Measurements from ENCODE around the gene SORCS3. TPM values are rescaled to one million over a fixed set of nuclear protein-coding genes. Genes with fewer than 3 reads are reported as not detected.

The SORCS3 gene
- polyA plus RNA-seq, 4 donors, result 4.2 to 21.8 (median 4.8) TPM

DNA sequence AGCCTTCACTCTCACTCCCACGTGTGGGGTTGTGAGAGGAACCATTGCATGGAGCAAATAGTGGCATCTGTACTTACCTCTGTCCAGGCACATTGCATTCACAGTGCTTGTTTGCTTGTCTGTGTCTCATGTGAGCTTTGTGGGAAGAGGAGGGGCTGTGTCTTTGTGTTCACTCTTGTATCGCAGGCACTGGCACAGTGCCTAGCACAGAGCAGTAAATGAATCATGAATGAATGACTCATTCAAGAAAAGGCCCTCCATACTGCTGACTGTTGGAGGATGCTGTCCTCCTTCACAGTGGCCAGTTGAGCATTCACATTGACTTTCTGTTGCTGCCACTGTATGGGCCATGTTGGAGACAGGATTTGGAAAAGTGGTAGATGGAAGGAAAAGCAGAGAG lies 125.3 kb downstream of the SORCS3 start:
- DNase-seq (ENCODE audit: low read depth in 4 of 4, low spot score in 3 of 4), result no peak

DNA sequence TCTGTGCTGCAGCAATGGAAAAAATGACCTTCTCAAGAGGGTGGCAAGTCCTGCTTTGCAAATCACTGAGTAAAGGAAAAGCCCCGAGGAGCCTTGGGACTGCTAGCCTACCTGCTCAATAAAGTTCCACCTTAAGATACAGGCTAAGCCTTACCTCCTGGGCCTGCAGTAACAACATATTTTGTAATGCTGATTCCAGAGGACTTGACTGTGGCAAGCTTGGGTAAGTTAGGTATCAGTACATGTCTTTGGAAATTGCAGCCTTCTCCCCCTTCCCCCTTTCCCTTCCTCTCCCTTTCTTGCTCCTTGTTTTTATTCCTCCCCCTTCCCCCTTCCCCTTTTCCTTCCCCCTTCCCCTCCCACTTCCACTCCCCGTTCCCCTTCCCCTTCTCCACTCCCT lies 126.2 kb downstream of the SORCS3 start:
- DNase-seq (ENCODE audit: low read depth in 4 of 4, low spot score in 3 of 4), result no peak

DNA sequence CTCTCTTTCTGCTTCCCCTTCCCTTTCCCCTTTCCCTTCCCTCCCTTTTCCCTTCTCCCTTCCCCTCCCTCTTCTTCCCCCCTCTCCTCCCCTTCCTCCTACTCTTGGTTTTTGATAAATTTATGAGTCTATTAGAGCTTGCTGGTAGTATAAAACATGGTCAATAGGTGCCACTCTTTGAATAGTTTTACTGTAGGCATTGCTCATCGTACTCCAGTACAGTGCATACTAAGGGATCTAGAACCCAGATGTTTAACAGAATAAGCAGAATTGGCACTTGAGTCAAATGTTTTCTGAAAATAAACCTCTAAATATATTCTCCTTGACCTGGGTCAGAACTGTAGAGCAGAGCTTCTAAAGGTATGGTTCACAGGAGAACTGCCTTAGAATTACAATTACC lies 126.7 kb downstream of the SORCS3 start:
- DNase-seq (ENCODE audit: low read depth in 4 of 4, low spot score in 3 of 4), result no peak

DNA sequence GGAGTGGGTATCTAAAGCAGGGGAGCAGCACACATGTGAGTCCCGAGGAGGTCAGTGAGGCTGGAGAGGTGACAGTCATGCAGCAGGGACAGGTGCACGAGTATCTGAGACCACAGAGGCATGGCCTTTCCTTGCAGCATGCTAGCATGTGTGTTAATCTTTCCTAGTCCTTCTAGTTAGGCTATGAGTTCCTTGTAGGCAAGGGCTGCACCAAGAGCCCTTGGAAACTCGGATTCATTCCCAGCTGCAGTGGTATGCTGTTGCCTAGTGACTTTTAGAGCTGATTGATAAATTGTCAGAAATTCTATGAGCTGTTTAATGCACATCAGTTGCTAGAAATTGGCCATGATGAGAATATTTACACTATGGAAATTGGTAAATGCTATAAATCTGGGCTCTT lies 132.0 kb downstream of the SORCS3 start:
- DNase-seq (ENCODE audit: low read depth in 4 of 4, low spot score in 3 of 4), result no peak

DNA sequence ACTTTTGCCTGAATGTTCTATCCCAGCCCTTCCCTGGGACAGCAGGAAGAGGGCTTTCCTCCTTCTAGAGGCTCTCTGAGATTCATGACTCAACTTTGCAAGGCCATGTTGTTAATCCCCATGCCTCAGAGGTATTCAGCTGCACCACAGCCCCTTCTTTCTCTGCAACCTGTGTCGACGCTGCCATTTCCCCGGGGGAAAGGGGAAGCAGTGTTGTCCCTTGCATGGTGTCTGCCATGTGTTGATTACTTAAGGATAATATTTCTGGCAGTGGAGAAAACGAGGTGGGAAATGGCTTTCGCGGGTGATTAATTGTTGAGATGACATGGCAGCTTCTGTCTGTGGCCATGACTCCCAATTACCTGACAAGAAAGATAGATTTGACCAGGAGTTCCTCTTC lies 133.1 kb downstream of the SORCS3 start:
- no peak for DNase-seq (ENCODE audit: low read depth in 4 of 4, low spot score in 3 of 4)

DNA sequence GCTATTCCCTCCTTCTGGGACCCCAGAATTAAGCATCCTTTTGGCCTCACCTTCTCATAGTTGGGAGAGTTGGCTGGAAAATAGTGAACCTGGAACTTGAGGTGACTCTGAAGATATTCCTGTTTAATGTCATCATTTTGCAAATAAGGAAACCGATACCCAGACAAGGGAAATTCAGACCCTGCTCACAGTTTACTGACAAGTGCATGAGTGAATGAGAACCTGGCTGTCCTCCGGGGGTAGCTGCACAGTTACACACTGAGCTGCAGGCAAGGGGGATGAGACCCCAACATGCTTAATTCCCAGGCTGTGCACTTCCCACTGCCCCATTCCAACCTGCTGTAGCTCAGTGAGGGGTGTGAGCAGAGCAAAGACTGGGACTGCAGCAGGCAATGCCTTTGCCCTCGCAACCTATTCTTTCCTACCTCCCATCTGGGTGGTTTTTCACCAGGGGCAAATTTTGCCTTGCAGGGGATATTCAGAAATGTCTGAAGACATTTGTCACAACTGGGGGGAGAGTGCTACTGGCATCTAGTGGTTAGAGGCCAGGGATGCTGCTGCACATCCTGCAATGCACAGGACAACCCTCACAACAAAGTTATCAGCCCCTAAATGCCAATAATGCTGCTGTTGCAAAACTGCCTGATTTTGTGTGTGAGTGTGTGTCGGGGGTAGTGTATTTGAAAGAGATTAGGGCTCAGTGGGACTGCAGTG lies 136.2 kb downstream of the SORCS3 start:
- DNase-seq (ENCODE audit: low read depth in 4 of 4, low spot score in 3 of 4), result no peak

DNA sequence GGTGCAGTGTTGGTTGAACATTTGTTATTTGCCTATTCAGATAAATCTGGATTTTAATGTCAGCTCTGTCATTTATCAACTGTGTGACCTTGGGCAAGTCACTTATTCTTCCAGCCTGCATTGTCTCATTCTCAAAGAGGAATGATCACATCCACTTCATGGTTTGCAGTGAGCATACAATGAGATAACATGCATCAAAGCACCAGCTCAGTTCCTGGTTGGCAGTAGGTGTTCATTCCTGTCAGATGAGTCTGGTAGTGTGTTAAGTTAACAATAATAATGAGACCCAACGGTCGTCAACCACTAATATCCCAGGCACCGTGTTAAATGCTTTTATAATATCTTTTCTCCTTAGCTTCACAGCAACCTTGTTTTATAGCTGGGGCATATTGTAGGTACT lies 137.3 kb downstream of the SORCS3 start:
- no peak for DNase-seq (ENCODE audit: low read depth in 4 of 4, low spot score in 3 of 4)

DNA sequence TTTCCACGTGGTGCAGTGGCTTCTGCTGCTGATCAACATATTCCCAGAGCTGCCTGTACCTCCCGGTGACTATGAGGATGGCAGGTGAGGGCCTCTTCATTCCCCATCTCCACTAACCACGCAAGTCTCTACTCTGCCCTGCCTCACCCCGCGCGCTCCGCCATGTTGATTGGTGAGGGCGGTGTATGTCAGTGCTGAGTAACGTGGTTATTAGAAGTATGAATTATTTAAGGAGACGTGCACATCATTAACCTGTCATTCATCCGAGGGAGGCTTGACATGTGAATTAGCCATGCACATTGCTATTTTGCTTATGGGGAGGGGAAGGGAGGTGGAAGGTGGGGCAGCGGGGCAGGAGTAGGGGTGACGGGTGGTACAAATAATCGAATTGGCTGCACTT lies 138.6 kb downstream of the SORCS3 start:
- DNase-seq (ENCODE audit: low read depth in 4 of 4, low spot score in 3 of 4), result no peak

DNA sequence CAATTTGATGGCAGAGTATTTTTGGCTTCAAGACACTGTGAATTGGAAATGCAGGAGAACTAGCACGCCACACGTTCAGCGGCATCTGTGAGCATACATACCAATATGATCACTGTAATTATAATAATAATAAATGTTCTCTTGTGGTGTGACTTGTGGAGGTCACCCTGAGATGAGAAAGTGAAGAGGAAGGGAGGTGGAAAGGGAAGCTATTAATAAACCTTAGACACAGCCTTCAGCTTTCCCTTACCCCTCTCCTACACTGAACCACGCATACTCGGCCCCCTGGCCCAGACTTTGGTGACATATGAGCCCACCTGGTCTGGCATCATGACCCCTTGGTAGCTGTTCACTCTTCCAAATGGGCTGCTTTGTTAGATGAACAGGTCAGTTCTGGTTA lies 139.1 kb downstream of the SORCS3 start:
- no peak for DNase-seq (ENCODE audit: low read depth in 4 of 4, low spot score in 3 of 4)

DNA sequence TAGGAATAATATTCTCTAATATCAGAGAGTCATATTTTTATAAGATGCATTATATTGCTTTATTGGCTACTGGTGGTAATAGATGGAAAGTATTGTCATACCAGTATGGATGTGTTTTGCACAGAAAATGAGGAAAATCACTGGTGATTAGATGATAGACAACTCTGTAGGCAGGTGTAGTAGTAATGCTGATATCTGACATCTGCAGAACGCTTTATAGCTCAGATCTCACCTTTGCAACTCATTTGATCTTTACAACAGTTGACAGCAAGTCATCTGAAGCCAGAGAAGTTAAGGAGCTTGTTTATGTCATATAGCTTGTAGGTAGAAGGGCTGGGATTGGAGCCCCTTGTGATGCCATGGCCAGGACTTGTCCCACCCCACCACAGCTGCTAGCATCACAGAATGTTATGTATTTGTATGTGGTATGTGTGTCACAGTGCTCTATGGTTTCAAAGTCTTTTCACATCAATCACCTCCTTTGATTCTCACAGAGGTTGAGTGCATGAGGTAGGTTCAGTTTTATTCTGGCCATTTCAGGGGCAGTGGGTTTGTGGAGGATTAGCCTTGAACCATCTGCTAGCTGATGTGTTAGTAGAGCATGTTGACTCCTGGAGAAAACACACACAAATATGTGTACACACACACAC lies 140.0 kb downstream of the SORCS3 start:
- DNase-seq (ENCODE audit: low read depth in 4 of 4, low spot score in 3 of 4), result no peak

DNA sequence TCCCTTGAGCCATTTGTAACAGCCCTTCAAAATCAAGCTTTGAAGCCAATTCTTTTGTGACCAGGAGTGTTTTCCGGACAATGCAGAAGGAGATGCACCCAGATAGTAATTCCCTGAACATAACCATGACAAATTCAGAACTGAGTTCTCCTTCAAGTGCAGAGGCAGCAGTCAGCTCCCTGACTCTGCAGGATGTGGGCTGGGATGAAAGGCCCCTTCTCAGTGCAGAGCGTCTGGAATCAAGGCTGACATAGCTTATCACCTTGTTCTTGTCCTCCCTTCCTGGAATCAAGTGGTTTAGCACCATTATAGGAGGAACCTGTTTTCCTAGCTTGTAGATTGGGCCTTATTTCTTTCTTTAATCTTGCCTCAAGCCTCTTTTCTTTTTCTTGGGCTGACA lies 143.4 kb downstream of the SORCS3 start:
- DNase-seq (ENCODE audit: low read depth in 4 of 4, low spot score in 3 of 4), result no peak

DNA sequence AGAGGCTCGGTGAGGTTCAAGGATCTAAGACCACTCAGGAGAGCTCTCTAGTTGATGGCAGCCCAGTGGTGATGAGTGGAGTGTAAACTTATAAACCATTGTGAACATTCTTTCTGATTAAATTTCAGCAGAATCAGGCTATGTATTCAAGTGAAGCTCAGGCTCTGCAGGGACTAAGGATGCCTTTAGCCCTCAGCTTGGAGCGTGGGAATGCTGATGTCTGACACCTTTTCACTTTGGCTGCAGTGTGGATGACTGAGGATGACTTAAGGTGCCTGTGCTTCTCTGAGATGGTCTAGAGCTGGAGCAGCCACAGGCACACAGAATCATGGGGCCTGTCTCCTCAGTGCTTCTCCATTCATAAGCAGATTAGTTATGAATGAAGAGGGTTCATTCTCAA lies 150.4 kb downstream of the SORCS3 start:
- no peak for DNase-seq (ENCODE audit: low read depth in 4 of 4, low spot score in 3 of 4)

DNA sequence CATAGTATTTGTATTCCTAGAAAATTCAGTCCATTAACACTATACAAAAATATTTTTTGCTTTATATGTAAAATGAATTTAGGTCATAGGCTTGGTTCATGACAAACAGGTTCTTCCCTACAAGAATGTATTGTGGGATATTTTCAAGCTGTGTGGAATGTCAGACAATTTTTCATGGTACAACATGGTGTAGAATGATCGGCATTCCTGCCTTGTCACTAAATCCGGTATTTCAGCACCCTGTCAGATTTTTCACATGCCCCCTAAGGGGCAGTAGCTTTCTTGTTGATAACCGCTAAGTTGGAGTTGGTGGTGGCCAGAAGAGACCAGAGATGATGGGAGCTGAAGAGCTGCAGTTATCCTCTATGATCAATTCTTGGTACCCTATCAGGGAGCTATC lies 154.3 kb downstream of the SORCS3 start:
- DNase-seq (ENCODE audit: low read depth in 4 of 4, low spot score in 3 of 4), result no peak

DNA sequence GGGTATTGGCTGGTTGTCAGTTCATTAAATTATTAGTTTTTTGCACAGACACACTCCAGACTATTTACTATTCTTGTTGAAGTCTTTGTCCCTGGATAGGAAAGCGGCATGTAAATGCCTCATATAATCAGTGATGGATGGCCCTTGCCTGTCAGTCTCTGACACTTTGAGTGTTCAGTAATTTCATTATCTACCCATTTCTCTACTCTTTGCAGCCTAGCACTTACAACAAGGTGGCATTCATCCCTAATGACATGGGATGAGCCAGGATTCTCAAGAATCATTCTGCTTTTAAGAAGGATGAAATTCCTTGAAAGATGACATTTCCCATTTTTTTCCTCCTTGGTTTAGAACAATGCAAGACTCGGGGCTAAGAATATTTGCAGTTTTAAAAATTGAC lies 155.7 kb downstream of the SORCS3 start:
- no peak for DNase-seq (ENCODE audit: low read depth in 4 of 4, low spot score in 3 of 4)

DNA sequence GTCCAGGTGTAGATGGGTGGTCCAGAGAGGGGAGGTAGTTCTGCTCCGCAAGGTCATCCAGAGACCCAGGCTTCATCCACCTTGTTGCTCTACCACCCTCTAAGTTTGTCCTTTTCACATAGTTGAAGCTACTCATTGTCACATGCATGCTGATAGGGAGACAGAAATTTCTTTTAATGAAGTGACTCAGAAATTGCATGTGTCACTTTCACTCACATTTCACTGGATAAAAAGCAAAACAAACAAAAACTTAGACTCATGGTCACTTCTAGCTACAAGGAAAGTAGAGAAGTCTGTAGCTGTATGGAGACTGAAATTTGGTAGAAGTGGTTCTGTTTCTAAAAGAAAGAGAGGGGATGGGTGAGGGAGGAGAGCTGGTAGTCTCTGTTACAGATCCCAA lies 161.9 kb downstream of the SORCS3 start:
- DNase-seq (ENCODE audit: low read depth in 4 of 4, low spot score in 3 of 4), result no peak

DNA sequence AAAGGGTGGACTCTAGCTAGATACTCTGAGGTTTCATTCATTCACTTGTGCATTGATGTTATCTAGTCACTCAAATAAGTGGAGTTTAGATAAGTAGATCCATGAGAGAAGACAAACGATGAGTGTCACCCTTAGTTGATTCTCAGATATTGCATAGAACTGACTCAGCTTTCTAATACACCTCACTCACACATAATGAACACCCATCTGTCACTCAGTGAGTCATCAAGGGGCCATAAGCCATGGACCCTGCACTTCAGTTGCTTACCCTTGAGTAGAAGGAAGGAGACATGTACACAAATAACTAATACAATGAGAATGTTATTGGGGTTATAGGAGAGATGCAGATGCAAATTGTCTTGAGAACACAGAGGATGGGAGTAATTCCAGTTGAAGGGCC lies 163.8 kb downstream of the SORCS3 start:
- no peak for DNase-seq (ENCODE audit: low read depth in 4 of 4, low spot score in 3 of 4)

DNA sequence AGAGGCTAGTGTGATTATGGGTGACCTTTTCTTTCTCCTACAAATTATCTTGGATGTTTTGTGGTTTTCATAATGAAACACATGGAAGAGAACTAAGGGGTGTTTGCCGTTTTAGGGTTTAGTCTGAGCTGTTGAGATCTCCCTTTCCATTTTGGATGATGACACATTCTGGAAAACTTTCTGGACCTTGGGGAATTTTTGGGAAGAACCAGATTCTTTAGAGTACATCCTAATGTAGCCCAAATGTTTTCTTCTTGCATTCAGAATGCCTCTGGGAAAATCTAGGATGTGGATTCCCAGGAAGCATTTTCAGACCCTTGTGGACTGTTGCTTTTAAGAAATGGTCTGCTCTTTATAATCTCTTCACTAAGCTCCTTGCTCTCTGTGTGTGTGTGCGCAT lies 165.7 kb downstream of the SORCS3 start:
- no peak for DNase-seq (ENCODE audit: low read depth in 4 of 4, low spot score in 3 of 4)

DNA sequence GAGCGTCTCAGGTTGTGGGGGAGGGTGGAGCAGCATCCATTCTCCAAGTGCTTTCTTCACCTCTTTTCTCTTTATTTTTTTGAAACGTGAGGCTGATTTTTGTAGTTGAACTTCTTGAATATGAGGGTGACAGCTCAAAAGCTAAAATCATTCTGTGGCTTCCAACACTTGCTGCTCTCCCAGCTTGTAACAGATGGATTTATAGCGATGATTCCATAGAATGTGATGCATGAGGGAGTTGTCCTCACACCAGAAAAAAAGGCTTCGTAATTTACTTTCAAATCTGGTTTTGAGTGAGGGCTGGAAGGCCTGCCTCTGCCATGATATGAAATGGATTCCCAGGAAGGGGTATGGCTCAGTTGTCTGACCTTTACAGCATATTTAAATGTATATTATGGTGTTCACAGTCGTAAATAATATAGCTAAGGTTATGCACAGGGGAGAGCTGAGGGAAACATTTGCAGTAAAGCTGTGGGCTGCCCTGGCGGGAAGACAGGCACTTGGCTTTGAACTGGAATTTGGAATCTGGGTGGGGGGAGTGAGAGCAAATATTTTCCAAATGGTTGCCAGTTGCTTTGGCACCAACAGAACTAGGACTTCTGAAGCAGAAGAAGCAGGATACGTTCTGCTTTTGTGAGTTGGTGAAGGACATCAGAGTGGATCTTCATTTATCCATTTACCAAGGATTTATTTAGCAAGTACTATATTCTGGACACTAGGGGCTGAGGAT lies 166.7 kb downstream of the SORCS3 start:
- no peak for DNase-seq (ENCODE audit: low read depth in 4 of 4, low spot score in 3 of 4)

DNA sequence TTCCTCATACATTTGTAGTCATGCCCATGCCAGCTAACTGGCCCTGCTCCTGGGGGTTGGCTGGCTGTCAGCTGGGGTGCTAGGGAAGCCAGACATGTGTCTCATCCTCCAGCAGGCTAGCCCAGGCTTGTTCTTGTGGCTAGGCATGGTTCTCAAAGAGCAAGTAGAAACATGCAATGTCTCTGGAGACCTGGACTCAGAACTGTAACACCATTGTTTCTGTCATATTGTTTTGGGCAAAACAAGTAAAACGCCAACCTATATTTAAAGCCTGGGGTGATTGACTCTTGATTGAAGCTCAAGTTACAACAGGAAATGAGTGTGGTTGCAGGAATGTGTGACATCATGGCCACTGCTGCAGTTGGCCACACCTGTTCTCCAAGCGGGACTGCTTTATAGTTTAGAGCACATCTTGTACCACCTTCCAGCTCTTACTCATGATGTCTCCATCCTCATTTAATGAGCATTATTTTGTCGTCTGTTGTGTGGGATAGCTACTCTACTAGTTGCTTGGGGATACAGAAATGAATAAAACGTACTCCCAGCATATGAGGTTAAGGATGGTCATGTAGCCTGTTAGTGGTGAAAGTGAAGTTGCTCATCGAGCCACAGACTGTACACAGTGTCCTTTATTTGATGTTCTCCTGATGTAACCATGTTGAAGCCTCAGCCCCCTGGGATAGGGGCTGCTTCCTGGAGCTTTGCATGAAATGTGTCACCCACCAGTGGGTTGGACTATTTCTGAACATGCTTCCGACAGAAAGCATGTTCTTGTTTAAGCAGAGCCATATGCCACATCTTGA lies 168.4 kb downstream of the SORCS3 start:
- no peak for DNase-seq (ENCODE audit: low read depth in 4 of 4, low spot score in 3 of 4)

DNA sequence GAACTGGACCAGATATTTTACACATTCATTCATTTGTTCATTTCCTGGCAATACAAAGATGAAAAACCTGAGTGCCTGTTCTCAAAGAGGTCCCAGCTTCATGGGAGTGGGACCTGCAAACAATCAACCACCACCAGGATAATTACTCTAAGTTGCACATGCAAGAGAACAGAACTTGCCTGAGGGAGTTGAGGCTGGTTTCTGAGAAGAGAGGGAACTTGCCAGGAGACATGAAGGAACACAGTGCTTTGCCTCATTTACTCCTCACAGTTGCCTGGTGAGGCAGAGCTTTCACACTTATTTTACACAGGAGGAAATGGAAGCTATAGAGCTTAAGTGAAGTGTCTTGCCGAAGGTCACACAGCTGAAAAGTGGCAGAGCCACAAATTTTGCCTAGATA lies 170.1 kb downstream of the SORCS3 start:
- no peak for DNase-seq (ENCODE audit: low read depth in 4 of 4, low spot score in 3 of 4)

DNA sequence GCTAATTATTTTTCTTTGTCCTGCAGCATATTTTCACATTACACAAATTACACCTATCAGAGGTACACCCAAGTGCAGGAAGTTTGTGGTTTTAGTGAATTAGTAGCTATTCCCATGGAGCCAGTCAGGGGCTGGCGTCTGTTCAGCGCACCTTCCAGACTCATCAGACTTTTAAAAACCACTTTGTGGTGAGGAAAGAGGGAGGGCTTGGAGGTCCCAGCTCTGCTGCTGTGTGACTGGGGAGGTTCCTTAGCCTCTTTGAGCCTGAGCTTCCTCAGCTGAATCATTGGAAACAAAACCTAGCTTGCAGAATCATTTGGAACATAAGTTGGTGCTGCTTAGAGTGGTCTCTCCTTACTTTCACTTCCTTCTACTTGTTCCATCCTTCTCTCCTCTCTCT lies 175.4 kb downstream of the SORCS3 start:
- DNase-seq (ENCODE audit: low read depth in 4 of 4, low spot score in 3 of 4), result no peak
